Type B pancreatic cell (in vitro differentiated cells): Measurements from ENCODE around the gene SLC35A4. TPM values are rescaled to one million over a fixed set of nuclear protein-coding genes. Genes with fewer than 3 reads are reported as not detected.
"Not testable (repeated sequence)": the region's sequence is repeated elsewhere in the genome, so short reads cannot be mapped to it uniquely, and the experiment has no call there.

Source experiments
- DNase-seq: peaks from one replicate; pipeline ENCODE4 v3.0.0; 2021; ENCODE audit warnings: mixed read lengths; ENCODE audit not compliant: unreplicated experiment; ENCODE audit errors: extremely low spot score
- H3K27ac Mint-ChIP-seq: 2 replicates; pipeline ENCODE4 v1.8.0; 2021; ENCODE audit warnings: mild to moderate bottlenecking, mixed read lengths
- H3K27me3 Mint-ChIP-seq: 2 replicates; pipeline ENCODE4 v1.8.0; 2021; ENCODE audit warnings: mixed read lengths
- H3K36me3 Mint-ChIP-seq: 2 replicates; pipeline ENCODE4 v1.8.0; 2021; ENCODE audit warnings: mixed read lengths
- H3K4me1 Mint-ChIP-seq: one replicate; pipeline ENCODE4 v1.8.0; 2021; ENCODE audit warnings: mixed read lengths; ENCODE audit not compliant: unreplicated experiment
- H3K4me3 Mint-ChIP-seq: 2 replicates; pipeline ENCODE4 v1.8.0; 2021; ENCODE audit warnings: mild to moderate bottlenecking, mixed read lengths
- H3K9me3 Mint-ChIP-seq: 2 replicates; pipeline ENCODE4 v1.8.0; 2021; ENCODE audit warnings: mixed read lengths
- CTCF ChIP-seq: fragments of 200-600 bp; sonication (generic); conservative IDR thresholded peaks from 2 replicates; pipeline ENCODE4 v1.5.0; 2021; ENCODE audit warnings: antibody characterized with exemption, mild to moderate bottlenecking
- total RNA-seq: library from RNA; stranded (reverse); gene quantifications from 2 replicates; pipeline ENCODE4 v1.2.1, GENCODE V29; 2021; ENCODE audit warnings: low replicate concordance

Gene SLC35A4
- total RNA-seq, 1 donor from 2014 or later, result 85.8 TPM

- TF ChIP-seq CTCF, result no peak
- Mint-ChIP-seq H3K36me3 (no peaks in the 10 kb centered on the region), H3K27ac (no peak overlapping the region), H3K9me3 (no peaks in the 10 kb centered on the region), H3K27me3 (peaks cover 1% of the 10 kb centered on the region), H3K4me1 (peaks cover 6% of the 10 kb centered on the region), H3K4me3 (no peak overlapping the region)
- DNase-seq, result no peak
Observed at GRCh38 chr5:140576776-140577201, 12.2 kb downstream of the SLC35A4 start.

- H3K9me3 Mint-ChIP-seq, H3K36me3 Mint-ChIP-seq, H3K27me3 Mint-ChIP-seq, H3K4me3 Mint-ChIP-seq, H3K4me1 Mint-ChIP-seq, H3K27ac Mint-ChIP-seq: not testable (repeated sequence)
- DNase-seq, result peak; percentile 16
- TF ChIP-seq CTCF, result peak; percentile 56
Observed at GRCh38 chr5:140579188-140579747, 14.6 kb downstream of the SLC35A4 start.

- H3K27me3 Mint-ChIP-seq, result peaks cover 6% of the 10 kb centered on the region
- no peaks in the 10 kb centered on the region for H3K36me3 Mint-ChIP-seq
- DNase-seq, result no peak
- H3K9me3 Mint-ChIP-seq, result no peaks in the 10 kb centered on the region
- no peaks in the 10 kb centered on the region for H3K4me1 Mint-ChIP-seq
- H3K27ac Mint-ChIP-seq, result no peak overlapping the region
- TF ChIP-seq CTCF, result no peak
- H3K4me3 Mint-ChIP-seq, result no peak overlapping the region
Observed at GRCh38 chr5:140587495-140587894, 22.9 kb downstream of the SLC35A4 start.

GRCh38 chr5:140588311-140589070, 23.9 kb downstream of the SLC35A4 start:
- no peaks in the 10 kb centered on the region for H3K9me3 Mint-ChIP-seq
- H3K27me3 Mint-ChIP-seq, result peaks cover 6% of the 10 kb centered on the region
- no peak for TF ChIP-seq CTCF
- no peaks in the 10 kb centered on the region for H3K4me1 Mint-ChIP-seq
- H3K36me3 Mint-ChIP-seq, result no peaks in the 10 kb centered on the region
- no peak overlapping the region for H3K4me3 Mint-ChIP-seq
- no peak overlapping the region for H3K27ac Mint-ChIP-seq
- DNase-seq, result no peak

GRCh38 chr5:140590861-140591260, 26.2 kb downstream of the SLC35A4 start:
- H3K4me1 Mint-ChIP-seq, result no peaks in the 10 kb centered on the region
- H3K27me3 Mint-ChIP-seq, result peaks cover 6% of the 10 kb centered on the region
- TF ChIP-seq CTCF, result no peak
- no peaks in the 10 kb centered on the region for H3K36me3 Mint-ChIP-seq
- H3K4me3 Mint-ChIP-seq, result no peak overlapping the region
- no peaks in the 10 kb centered on the region for H3K9me3 Mint-ChIP-seq
- no peak overlapping the region for H3K27ac Mint-ChIP-seq
- no peak for DNase-seq
